Liver (tissue), 3 donors: ENCODE measurements around the gene PARD3B.

Experiments used
- EGR1 ChIP-seq, 2 donors: IDR thresholded peaks; 2 replicates each; pipeline ENCODE4 v1.6.1; 2016 to 2018; ENCODE audit warnings: antibody characterized with exemption in 2 of 2, low read depth in 2 of 2
- GABPA ChIP-seq, 2 donors: IDR thresholded peaks in 1 of 2; conservative IDR thresholded peaks in 1 of 2; 2 replicates each; pipeline ENCODE4 v1.6.1; 2016; ENCODE audit warnings: antibody characterized with exemption in 2 of 2, mild to moderate bottlenecking in 1 of 2, moderate library complexity in 1 of 2
- JUND ChIP-seq, 2 donors: IDR thresholded peaks; 2 replicates each; pipeline ENCODE4 v1.6.1; 2016; ENCODE audit warnings: antibody characterized with exemption in 2 of 2
- RXRA ChIP-seq, 2 donors: IDR thresholded peaks; 2 replicates each; pipeline ENCODE4 v1.6.1; 2017 to 2018; ENCODE audit warnings: antibody characterized with exemption in 2 of 2, mild to moderate bottlenecking in 1 of 2
- SP1 ChIP-seq: IDR thresholded peaks from 2 replicates; pipeline ENCODE4 v1.6.1; 2018; ENCODE audit warnings: antibody characterized with exemption, mild to moderate bottlenecking
- TAF1 ChIP-seq: conservative IDR thresholded peaks from 2 replicates; pipeline ENCODE4 v1.6.1; 2016; ENCODE audit warnings: antibody characterized with exemption, mild to moderate bottlenecking
- YY1 ChIP-seq: IDR thresholded peaks from 2 replicates; pipeline ENCODE4 v1.6.1; 2016; ENCODE audit warnings: antibody characterized with exemption, mild to moderate bottlenecking
- TF ChIP-seq, protein P1 (sequence below): fragments of 150-350 bp; IDR thresholded peaks from 2 replicates; pipeline ENCODE4 v1.5.1; 2017; ENCODE audit warnings: improper control_type of control experiment, low read depth, low read length; ENCODE audit not compliant: missing input control
- TF ChIP-seq, protein P2 (sequence below): IDR thresholded peaks from 2 replicates; pipeline ENCODE4 v1.6.1; 2016; ENCODE audit warnings: antibody characterized with exemption, mild to moderate bottlenecking
- TF ChIP-seq, protein P3 (sequence below): IDR thresholded peaks from 2 replicates; pipeline ENCODE4 v1.6.1; 2016; ENCODE audit warnings: antibody characterized with exemption
- TF ChIP-seq, protein P4 (sequence below): IDR thresholded peaks from 2 replicates; pipeline ENCODE4 v1.6.1; 2016; ENCODE audit warnings: antibody characterized with exemption
- TF ChIP-seq, protein P5 (sequence below): IDR thresholded peaks from 2 replicates; pipeline ENCODE4 v1.6.1; 2016; ENCODE audit warnings: antibody characterized with exemption
- donor health status: healthy.
- donor health status: healthy.

DNA sequence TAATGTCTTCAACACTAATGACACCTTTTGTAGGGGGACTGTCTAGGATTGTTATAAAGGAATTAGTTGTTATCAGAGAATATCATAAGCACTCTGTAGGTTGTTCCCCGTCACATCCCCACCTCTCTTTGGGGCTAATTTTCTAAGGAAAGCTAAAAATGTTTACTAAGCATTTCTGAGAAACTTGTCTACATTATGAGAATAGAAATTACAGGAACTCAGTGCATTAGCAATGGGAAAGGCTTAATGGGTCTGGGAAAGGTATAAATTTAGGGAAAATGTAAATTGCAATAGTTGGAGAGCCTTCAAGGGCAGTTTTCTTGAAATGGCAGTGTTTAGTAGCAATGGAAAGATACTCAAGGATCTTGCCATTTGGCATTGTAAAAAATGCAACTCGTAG lies 879.8 kb downstream of the PARD3B start:
- no peak for TF ChIP-seq TAF1
- TF ChIP-seq, protein P1, sequence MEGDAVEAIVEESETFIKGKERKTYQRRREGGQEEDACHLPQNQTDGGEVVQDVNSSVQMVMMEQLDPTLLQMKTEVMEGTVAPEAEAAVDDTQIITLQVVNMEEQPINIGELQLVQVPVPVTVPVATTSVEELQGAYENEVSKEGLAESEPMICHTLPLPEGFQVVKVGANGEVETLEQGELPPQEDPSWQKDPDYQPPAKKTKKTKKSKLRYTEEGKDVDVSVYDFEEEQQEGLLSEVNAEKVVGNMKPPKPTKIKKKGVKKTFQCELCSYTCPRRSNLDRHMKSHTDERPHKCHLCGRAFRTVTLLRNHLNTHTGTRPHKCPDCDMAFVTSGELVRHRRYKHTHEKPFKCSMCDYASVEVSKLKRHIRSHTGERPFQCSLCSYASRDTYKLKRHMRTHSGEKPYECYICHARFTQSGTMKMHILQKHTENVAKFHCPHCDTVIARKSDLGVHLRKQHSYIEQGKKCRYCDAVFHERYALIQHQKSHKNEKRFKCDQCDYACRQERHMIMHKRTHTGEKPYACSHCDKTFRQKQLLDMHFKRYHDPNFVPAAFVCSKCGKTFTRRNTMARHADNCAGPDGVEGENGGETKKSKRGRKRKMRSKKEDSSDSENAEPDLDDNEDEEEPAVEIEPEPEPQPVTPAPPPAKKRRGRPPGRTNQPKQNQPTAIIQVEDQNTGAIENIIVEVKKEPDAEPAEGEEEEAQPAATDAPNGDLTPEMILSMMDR: no peak
- TF ChIP-seq EGR1 (IDR thresholded peaks at IDR 0.05; ENCODE audit: low read depth in 2 of 2): no peak
- TF ChIP-seq, protein P2, sequence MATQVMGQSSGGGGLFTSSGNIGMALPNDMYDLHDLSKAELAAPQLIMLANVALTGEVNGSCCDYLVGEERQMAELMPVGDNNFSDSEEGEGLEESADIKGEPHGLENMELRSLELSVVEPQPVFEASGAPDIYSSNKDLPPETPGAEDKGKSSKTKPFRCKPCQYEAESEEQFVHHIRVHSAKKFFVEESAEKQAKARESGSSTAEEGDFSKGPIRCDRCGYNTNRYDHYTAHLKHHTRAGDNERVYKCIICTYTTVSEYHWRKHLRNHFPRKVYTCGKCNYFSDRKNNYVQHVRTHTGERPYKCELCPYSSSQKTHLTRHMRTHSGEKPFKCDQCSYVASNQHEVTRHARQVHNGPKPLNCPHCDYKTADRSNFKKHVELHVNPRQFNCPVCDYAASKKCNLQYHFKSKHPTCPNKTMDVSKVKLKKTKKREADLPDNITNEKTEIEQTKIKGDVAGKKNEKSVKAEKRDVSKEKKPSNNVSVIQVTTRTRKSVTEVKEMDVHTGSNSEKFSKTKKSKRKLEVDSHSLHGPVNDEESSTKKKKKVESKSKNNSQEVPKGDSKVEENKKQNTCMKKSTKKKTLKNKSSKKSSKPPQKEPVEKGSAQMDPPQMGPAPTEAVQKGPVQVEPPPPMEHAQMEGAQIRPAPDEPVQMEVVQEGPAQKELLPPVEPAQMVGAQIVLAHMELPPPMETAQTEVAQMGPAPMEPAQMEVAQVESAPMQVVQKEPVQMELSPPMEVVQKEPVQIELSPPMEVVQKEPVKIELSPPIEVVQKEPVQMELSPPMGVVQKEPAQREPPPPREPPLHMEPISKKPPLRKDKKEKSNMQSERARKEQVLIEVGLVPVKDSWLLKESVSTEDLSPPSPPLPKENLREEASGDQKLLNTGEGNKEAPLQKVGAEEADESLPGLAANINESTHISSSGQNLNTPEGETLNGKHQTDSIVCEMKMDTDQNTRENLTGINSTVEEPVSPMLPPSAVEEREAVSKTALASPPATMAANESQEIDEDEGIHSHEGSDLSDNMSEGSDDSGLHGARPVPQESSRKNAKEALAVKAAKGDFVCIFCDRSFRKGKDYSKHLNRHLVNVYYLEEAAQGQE: no peak
- TF ChIP-seq, protein P3, sequence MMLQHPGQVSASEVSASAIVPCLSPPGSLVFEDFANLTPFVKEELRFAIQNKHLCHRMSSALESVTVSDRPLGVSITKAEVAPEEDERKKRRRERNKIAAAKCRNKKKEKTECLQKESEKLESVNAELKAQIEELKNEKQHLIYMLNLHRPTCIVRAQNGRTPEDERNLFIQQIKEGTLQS: no peak
- TF ChIP-seq JUND (IDR thresholded peaks at IDR 0.05): no peak
- TF ChIP-seq, protein P4, sequence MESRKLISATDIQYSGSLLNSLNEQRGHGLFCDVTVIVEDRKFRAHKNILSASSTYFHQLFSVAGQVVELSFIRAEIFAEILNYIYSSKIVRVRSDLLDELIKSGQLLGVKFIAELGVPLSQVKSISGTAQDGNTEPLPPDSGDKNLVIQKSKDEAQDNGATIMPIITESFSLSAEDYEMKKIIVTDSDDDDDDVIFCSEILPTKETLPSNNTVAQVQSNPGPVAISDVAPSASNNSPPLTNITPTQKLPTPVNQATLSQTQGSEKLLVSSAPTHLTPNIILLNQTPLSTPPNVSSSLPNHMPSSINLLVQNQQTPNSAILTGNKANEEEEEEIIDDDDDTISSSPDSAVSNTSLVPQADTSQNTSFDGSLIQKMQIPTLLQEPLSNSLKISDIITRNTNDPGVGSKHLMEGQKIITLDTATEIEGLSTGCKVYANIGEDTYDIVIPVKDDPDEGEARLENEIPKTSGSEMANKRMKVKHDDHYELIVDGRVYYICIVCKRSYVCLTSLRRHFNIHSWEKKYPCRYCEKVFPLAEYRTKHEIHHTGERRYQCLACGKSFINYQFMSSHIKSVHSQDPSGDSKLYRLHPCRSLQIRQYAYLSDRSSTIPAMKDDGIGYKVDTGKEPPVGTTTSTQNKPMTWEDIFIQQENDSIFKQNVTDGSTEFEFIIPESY: no peak
- no peak for TF ChIP-seq GABPA (IDR thresholded peaks at IDR 0.05 in 1 of 2, conservative IDR thresholded peaks at IDR 0.05 in 1 of 2)
- no peak for TF ChIP-seq RXRA (IDR thresholded peaks at IDR 0.05)
- no peak for TF ChIP-seq YY1
- TF ChIP-seq SP1: no peak
- TF ChIP-seq, protein P5, sequence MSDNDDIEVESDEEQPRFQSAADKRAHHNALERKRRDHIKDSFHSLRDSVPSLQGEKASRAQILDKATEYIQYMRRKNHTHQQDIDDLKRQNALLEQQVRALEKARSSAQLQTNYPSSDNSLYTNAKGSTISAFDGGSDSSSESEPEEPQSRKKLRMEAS: no peak
